ENCODE data around the gene GEMIN8.
A peak's percentile ranks its signal among the peaks of the same experiment; 100 is the strongest.

Gene GEMIN8

DNA sequence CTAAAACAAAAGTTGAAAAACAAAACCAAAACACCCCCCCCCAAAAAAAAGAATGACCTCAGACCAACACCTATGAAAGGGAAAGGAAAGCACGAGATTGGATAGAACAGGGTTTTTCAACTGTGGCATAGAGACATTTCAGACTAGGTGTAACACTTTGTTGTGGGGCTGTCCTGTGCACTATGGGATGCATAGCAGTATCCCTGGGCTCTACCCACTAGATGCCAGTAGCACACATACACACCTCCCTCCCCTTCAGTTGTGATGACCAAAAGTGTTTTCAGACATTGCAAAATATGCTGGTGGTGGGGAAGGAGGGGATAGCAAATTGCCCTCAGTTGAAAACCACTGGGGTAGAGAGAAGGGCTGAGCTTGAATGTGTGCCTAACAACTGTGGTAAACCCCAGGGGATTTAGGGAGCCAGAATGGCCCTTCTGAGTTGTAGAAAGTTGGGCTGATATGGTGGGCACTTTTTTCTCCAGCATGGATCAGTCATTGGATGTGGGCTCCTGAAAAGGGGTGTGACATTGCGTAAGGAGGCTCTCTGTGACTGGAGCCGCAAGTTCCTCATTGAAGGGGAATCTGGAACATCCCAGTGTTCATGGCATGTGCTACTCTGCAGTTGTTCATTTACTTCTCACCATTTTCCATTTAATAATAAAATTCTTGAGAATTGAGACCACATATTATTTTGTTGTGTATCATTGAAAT is 8.8 kb upstream of the GEMIN8 start:
- no peak overlapping the region for H3K9ac ChIP-seq (ENCODE audit: low read length)
- H3K27me3 ChIP-seq (ENCODE audit: control insufficient read depth, insufficient read depth, low read length): no peaks in the 10 kb centered on the region
- H3K27ac ChIP-seq (ENCODE audit: low read depth, low read length): no peak overlapping the region
- no peaks in the 10 kb centered on the region for H3K4me1 ChIP-seq (ENCODE audit: control insufficient read depth, insufficient read depth, low read length)
- H3K4me3 ChIP-seq (ENCODE audit: low read length): no peak overlapping the region
- H3K36me3 ChIP-seq (ENCODE audit: control insufficient read depth, insufficient read depth, low read length): no peaks in the 10 kb centered on the region

GRCh38 chrX:14032406-14032805 is 2.7 kb upstream of the GEMIN8 start:
- no peak overlapping the region for H3K27ac ChIP-seq (ENCODE audit: low read depth, low read length)
- H3K4me1 ChIP-seq (ENCODE audit: control insufficient read depth, insufficient read depth, low read length): no peaks in the 10 kb centered on the region
- no peaks in the 10 kb centered on the region for H3K36me3 ChIP-seq (ENCODE audit: control insufficient read depth, insufficient read depth, low read length)
- H3K27me3 ChIP-seq (ENCODE audit: control insufficient read depth, insufficient read depth, low read length): no peaks in the 10 kb centered on the region
- H3K4me3 ChIP-seq (ENCODE audit: low read length): no peak overlapping the region
- no peak overlapping the region for H3K9ac ChIP-seq (ENCODE audit: low read length)

DNA sequence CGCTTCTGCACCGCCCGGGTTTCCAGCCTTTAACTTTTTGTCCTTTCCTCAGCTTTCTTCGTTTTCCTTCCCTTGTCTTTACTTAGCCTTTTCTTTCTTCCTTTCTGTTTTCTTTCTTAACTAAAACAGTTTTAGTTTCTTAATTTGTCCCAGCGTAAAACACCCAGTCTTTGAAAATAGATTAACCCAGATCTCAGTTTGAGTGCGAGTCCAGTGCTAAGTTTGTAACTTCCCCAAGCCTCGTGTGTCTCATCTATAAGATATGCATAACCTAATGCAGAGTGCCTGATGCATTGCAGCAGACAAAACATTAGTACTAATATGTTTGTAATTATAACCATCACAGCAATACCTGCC is 460 bp upstream of the GEMIN8 start:
- no peaks in the 10 kb centered on the region for H3K27me3 ChIP-seq (ENCODE audit: control insufficient read depth, insufficient read depth, low read length)
- H3K9ac ChIP-seq (ENCODE audit: low read length): peak overlapping the region; percentile 17
- H3K36me3 ChIP-seq (ENCODE audit: control insufficient read depth, insufficient read depth, low read length): no peaks in the 10 kb centered on the region
- H3K4me3 ChIP-seq (ENCODE audit: low read length): peak overlapping the region; percentile 69
- peak overlapping the region; percentile 68 for H3K27ac ChIP-seq (ENCODE audit: low read depth, low read length)
- H3K4me1 ChIP-seq (ENCODE audit: control insufficient read depth, insufficient read depth, low read length): no peaks in the 10 kb centered on the region

- no peaks in the 10 kb centered on the region for H3K27me3 ChIP-seq (ENCODE audit: control insufficient read depth, insufficient read depth, low read length)
Measured at GRCh38 chrX:14029039-14029424, 660 bp downstream of the GEMIN8 start.

DNA sequence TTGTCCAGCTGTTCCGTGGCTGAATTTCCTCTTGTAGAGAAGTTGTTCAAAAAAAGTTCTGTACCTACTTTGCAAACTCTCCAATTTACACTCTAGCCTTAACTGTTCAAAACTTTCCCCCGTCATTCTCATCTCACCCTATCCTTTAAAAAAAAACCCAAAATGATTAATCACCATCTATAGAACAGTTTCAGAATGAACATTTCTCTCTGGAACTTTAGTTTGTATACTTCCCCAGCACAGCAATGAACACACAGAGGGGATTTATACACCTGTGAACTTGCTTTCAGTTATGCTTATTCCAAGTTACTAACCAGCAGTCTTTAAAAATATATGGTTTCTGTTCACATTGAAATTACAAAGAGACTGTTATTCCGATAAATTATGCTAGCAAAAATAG is 1.2 kb downstream of the GEMIN8 start:
- H3K4me3 ChIP-seq (ENCODE audit: low read length): no peak overlapping the region
- H3K4me1 ChIP-seq (ENCODE audit: control insufficient read depth, insufficient read depth, low read length): no peaks in the 10 kb centered on the region
- no peaks in the 10 kb centered on the region for H3K36me3 ChIP-seq (ENCODE audit: control insufficient read depth, insufficient read depth, low read length)
- peak overlapping the region; percentile 11 for H3K27ac ChIP-seq (ENCODE audit: low read depth, low read length)
- no peaks in the 10 kb centered on the region for H3K27me3 ChIP-seq (ENCODE audit: control insufficient read depth, insufficient read depth, low read length)
- no peak overlapping the region for H3K9ac ChIP-seq (ENCODE audit: low read length)

More at GRCh38 chrX:14029039-14029424, 660 bp downstream of the GEMIN8 start:
- Histone ChIP-seq H3K36me3 (ENCODE audit: control insufficient read depth, insufficient read depth, low read length) (no peaks in the 10 kb centered on the region), H3K4me3 (ENCODE audit: low read length) (peak overlapping the region; percentile 69), H3K4me1 (ENCODE audit: control insufficient read depth, insufficient read depth, low read length) (no peaks in the 10 kb centered on the region), H3K9ac (ENCODE audit: low read length) (no peak overlapping the region), H3K27ac (ENCODE audit: low read depth, low read length) (peak overlapping the region; percentile 68)

DNA sequence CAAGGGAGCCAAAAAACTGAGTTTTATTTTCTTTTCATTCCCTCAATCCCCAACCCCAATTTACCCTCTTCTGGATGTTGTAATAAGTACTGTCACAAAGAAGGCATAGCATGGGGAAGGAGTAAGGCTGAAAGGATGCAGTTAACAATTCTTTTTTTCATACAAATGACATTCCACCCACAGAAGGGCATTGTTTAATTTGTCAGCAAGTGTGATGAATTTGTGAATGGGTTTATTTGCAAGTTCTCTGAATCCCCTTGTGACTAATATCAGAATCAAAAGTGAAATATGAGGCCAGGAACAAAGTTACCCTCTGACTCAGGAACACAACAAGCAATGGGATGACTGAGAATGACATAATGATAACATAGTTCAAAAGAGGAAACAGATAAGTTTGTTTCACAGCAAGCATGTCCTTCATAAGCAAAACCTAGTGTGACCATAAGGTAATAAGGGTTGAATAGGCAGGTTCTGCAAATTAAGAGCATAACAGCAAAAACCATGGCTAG is 2.1 kb downstream of the GEMIN8 start:
- H3K36me3 ChIP-seq (ENCODE audit: control insufficient read depth, insufficient read depth, low read length): no peaks in the 10 kb centered on the region
- H3K4me3 ChIP-seq (ENCODE audit: low read length): no peak overlapping the region
- H3K27ac ChIP-seq (ENCODE audit: low read depth, low read length): peak overlapping the region; percentile 11
- no peaks in the 10 kb centered on the region for H3K4me1 ChIP-seq (ENCODE audit: control insufficient read depth, insufficient read depth, low read length)
- H3K27me3 ChIP-seq (ENCODE audit: control insufficient read depth, insufficient read depth, low read length): no peaks in the 10 kb centered on the region
- H3K9ac ChIP-seq (ENCODE audit: low read length): no peak overlapping the region

DNA sequence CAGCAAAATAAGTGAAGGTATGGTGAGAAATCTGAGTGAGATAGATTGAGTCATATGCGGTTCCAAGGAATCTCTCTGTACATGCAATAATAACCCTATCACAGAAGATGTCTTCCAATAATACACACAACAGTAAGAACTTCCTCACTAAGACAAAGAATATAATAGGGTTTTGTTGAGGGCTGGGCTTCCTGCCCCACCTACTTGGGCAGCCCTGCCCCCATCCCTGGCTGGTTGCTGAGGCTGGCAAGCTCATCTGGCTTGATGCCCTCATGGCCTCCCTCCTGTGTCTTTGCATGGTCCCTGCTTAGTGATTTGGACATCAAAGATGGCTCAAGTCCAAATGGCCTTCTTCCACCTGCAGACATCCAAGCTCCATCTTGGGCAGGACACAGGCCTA is 2.7 kb downstream of the GEMIN8 start:
- no peak overlapping the region for H3K4me3 ChIP-seq (ENCODE audit: low read length)
- no peaks in the 10 kb centered on the region for H3K4me1 ChIP-seq (ENCODE audit: control insufficient read depth, insufficient read depth, low read length)
- H3K9ac ChIP-seq (ENCODE audit: low read length): no peak overlapping the region
- no peaks in the 10 kb centered on the region for H3K27me3 ChIP-seq (ENCODE audit: control insufficient read depth, insufficient read depth, low read length)
- H3K36me3 ChIP-seq (ENCODE audit: control insufficient read depth, insufficient read depth, low read length): no peaks in the 10 kb centered on the region
- peak overlapping the region; percentile 5 for H3K27ac ChIP-seq (ENCODE audit: low read depth, low read length)

GRCh38 chrX:14026121-14026520 is 3.6 kb downstream of the GEMIN8 start:
- no peak overlapping the region for H3K9ac ChIP-seq (ENCODE audit: low read length)
- no peak overlapping the region for H3K27ac ChIP-seq (ENCODE audit: low read depth, low read length)
- H3K36me3 ChIP-seq (ENCODE audit: control insufficient read depth, insufficient read depth, low read length): no peaks in the 10 kb centered on the region
- H3K27me3 ChIP-seq (ENCODE audit: control insufficient read depth, insufficient read depth, low read length): no peaks in the 10 kb centered on the region
- H3K4me3 ChIP-seq (ENCODE audit: low read length): no peak overlapping the region
- H3K4me1 ChIP-seq (ENCODE audit: control insufficient read depth, insufficient read depth, low read length): no peaks in the 10 kb centered on the region

DNA sequence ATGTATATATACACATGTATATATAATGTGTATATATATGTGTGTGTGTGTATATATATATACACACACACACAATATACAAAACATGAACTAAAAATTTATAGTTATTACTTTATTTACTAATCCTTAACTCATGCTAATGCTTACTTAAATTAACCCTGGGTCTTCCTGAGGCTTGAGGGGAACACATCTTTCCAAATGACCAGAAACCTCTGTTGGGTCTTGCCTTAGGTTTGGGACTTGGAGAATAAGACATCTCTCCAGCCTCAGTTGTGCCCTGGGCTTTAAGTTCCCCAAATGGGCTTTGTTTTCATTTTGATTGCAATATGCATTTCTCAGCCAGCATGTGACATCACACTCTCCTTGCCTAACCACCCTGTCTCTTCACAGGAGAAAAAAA is 7.7 kb downstream of the GEMIN8 start:
- no peaks in the 10 kb centered on the region for H3K36me3 ChIP-seq (ENCODE audit: control insufficient read depth, insufficient read depth, low read length)
- H3K27ac ChIP-seq (ENCODE audit: low read depth, low read length): no peak overlapping the region
- H3K9ac ChIP-seq (ENCODE audit: low read length): no peak overlapping the region
- no peaks in the 10 kb centered on the region for H3K4me1 ChIP-seq (ENCODE audit: control insufficient read depth, insufficient read depth, low read length)
- no peak overlapping the region for H3K4me3 ChIP-seq (ENCODE audit: low read length)
- H3K27me3 ChIP-seq (ENCODE audit: control insufficient read depth, insufficient read depth, low read length): no peaks in the 10 kb centered on the region

GRCh38 chrX:14017399-14017798 is 12.3 kb downstream of the GEMIN8 start:
- H3K9ac ChIP-seq (ENCODE audit: low read length): no peak overlapping the region
- H3K4me1 ChIP-seq (ENCODE audit: control insufficient read depth, insufficient read depth, low read length): no peaks in the 10 kb centered on the region
- H3K27me3 ChIP-seq (ENCODE audit: control insufficient read depth, insufficient read depth, low read length): no peaks in the 10 kb centered on the region
- H3K27ac ChIP-seq (ENCODE audit: low read depth, low read length): no peak overlapping the region
- no peak overlapping the region for H3K4me3 ChIP-seq (ENCODE audit: low read length)
- H3K36me3 ChIP-seq (ENCODE audit: control insufficient read depth, insufficient read depth, low read length): no peaks in the 10 kb centered on the region

GRCh38 chrX:14015941-14016340 is 13.8 kb downstream of the GEMIN8 start:
- H3K27ac ChIP-seq (ENCODE audit: low read depth, low read length): no peak overlapping the region
- H3K27me3 ChIP-seq (ENCODE audit: control insufficient read depth, insufficient read depth, low read length): no peaks in the 10 kb centered on the region
- H3K4me1 ChIP-seq (ENCODE audit: control insufficient read depth, insufficient read depth, low read length): no peaks in the 10 kb centered on the region
- no peaks in the 10 kb centered on the region for H3K36me3 ChIP-seq (ENCODE audit: control insufficient read depth, insufficient read depth, low read length)
- no peak overlapping the region for H3K4me3 ChIP-seq (ENCODE audit: low read length)
- H3K9ac ChIP-seq (ENCODE audit: low read length): no peak overlapping the region

DNA sequence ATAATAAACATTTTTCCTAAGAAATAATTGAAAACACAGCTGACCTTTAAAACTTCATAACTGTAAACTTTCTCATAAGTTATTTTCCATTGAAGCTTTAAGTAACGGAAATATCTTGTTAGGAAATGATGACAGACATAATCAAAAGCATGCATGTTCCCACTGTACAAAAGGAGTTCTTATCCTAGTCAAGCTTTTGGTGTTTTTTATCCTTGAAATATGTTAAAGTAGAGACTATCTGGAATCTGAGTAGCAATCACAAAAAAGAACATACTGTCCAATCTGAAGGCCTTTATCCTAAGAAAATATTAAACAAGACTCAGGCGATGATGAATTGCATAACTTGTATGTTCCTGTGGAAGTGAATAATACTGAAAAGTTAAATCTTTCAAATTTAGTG is 14.4 kb downstream of the GEMIN8 start:
- Histone ChIP-seq H3K4me3 (ENCODE audit: low read length) (no peak overlapping the region), H3K36me3 (ENCODE audit: control insufficient read depth, insufficient read depth, low read length) (no peaks in the 10 kb centered on the region), H3K27me3 (ENCODE audit: control insufficient read depth, insufficient read depth, low read length) (no peaks in the 10 kb centered on the region), H3K4me1 (ENCODE audit: control insufficient read depth, insufficient read depth, low read length) (no peaks in the 10 kb centered on the region), H3K27ac (ENCODE audit: low read depth, low read length) (no peak overlapping the region), H3K9ac (ENCODE audit: low read length) (no peak overlapping the region)

DNA sequence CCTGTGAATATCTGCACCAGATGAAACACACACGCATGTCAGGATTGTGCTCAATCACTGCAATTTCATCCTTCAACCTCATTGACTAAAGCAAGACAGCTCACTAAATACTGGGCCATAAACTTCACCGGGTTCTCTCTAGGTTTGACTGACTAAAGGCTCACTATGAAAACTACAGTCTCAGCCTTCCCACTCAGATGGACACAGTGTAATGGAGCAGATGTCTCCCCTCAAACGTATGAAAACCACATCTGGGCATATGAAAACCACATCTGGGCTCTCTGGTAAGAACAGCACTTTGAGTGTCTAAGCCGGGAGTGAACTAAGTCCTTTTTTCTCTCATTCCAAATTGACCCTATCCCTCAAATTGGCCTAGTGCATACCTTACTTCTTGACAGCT is 15.2 kb downstream of the GEMIN8 start:
- H3K4me1 ChIP-seq (ENCODE audit: control insufficient read depth, insufficient read depth, low read length): no peaks in the 10 kb centered on the region
- no peak overlapping the region for H3K27ac ChIP-seq (ENCODE audit: low read depth, low read length)
- no peak overlapping the region for H3K4me3 ChIP-seq (ENCODE audit: low read length)
- no peak overlapping the region for H3K9ac ChIP-seq (ENCODE audit: low read length)
- no peaks in the 10 kb centered on the region for H3K27me3 ChIP-seq (ENCODE audit: control insufficient read depth, insufficient read depth, low read length)
- H3K36me3 ChIP-seq (ENCODE audit: control insufficient read depth, insufficient read depth, low read length): no peaks in the 10 kb centered on the region
